ENCODE measurements around the gene SLX9.

SLX9 gene

GRCh38 chr21:44985441-44986401 lies 45.9 kb downstream of the SLX9 start:
- no peak for DNase-seq (ENCODE audit: low read depth, low spot score)
- H3K27ac ChIP-seq: no peak overlapping the region

- DNase-seq (ENCODE audit: low read depth, low spot score): no peak
- H3K27ac ChIP-seq: no peak overlapping the region
Measured at GRCh38 chr21:44986471-44987291, 46.9 kb downstream of the SLX9 start.

- DNase-seq (ENCODE audit: low read depth, low spot score): no peak
- H3K27ac ChIP-seq: no peak overlapping the region
Measured at GRCh38 chr21:44987301-44987885, 47.6 kb downstream of the SLX9 start.

GRCh38 chr21:44987886-44988606 lies 48.2 kb downstream of the SLX9 start:
- H3K27ac ChIP-seq: no peak overlapping the region
- no peak for DNase-seq (ENCODE audit: low read depth, low spot score)

- no peak overlapping the region for H3K27ac ChIP-seq
- DNase-seq (ENCODE audit: low read depth, low spot score): no peak
Measured at GRCh38 chr21:44988607-44989536, 49.0 kb downstream of the SLX9 start.

GRCh38 chr21:44989537-44989886 lies 49.7 kb downstream of the SLX9 start:
- no peak overlapping the region for H3K27ac ChIP-seq
- DNase-seq (ENCODE audit: low read depth, low spot score): no peak

- H3K27ac ChIP-seq: no peak overlapping the region
- DNase-seq (ENCODE audit: low read depth, low spot score): no peak
Measured at GRCh38 chr21:44989943-44990780, 50.3 kb downstream of the SLX9 start.

GRCh38 chr21:44990921-44991320 lies 51.1 kb downstream of the SLX9 start:
- no peak for DNase-seq (ENCODE audit: low read depth, low spot score)
- no peak overlapping the region for H3K27ac ChIP-seq

GRCh38 chr21:44991538-44992483 lies 52.0 kb downstream of the SLX9 start:
- no peak overlapping the region for H3K27ac ChIP-seq
- DNase-seq (ENCODE audit: low read depth, low spot score): no peak

- H3K27ac ChIP-seq: no peak overlapping the region
- no peak for DNase-seq (ENCODE audit: low read depth, low spot score)
Measured at GRCh38 chr21:44992608-44993031, 52.8 kb downstream of the SLX9 start.

GRCh38 chr21:44993321-44994046 lies 53.7 kb downstream of the SLX9 start:
- H3K27ac ChIP-seq: no peak overlapping the region
- no peak for DNase-seq (ENCODE audit: low read depth, low spot score)

GRCh38 chr21:44994047-44994694 lies 54.3 kb downstream of the SLX9 start:
- no peak overlapping the region for H3K27ac ChIP-seq
- no peak for DNase-seq (ENCODE audit: low read depth, low spot score)

GRCh38 chr21:44994695-44995342 lies 55.0 kb downstream of the SLX9 start:
- no peak overlapping the region for H3K27ac ChIP-seq
- no peak for DNase-seq (ENCODE audit: low read depth, low spot score)

GRCh38 chr21:44995343-44995941 lies 55.6 kb downstream of the SLX9 start:
- no peak for DNase-seq (ENCODE audit: low read depth, low spot score)
- no peak overlapping the region for H3K27ac ChIP-seq

- no peak for DNase-seq (ENCODE audit: low read depth, low spot score)
- H3K27ac ChIP-seq: no peak overlapping the region
Measured at GRCh38 chr21:44996096-44996495, 56.3 kb downstream of the SLX9 start.

Measured in epithelial cell of prostate (primary cell).